ENCODE results near the gene CALR3.
"Not testable (repeated sequence)": the region's sequence is repeated elsewhere in the genome, so short reads cannot be mapped to it uniquely, and the experiment has no call there.

Gene CALR3

DNA sequence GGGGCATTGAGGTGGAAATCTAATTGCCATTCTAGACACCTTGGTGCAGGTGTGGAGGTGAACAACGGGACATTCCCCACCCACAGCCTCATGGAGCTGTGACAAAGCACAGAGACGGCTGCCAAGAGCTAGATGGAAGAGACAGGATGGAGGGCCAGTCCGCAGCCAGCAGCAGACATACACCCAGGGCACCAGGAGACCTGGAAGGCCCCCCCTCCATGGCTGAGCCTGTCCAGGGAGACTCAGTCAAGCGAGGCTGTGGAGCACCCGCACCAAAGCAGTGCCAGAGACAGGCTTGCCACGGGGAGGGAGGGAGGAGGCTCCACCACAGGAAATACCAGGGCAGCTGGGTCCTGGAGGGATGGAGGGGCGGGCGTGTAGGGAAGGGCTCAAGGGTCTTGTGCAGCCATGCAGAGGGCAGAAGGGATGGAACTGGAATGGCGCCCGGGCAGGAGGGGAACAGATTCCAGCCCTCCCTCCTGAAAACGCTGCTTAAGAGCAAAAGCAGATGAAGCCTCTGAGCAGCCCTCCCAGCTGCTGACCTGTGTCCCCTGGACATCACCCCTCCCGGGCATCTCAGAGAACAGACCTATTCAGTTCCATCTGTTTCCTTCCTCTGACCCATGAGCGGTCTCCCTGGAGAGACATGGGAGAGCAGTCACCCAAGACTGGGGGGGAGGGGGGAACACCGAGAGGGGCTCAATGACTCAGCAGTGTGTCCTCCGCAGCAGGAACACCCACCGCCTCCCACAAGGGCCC lies 38.6 kb downstream of the CALR3 start:
- TF ChIP-seq, protein P1, sequence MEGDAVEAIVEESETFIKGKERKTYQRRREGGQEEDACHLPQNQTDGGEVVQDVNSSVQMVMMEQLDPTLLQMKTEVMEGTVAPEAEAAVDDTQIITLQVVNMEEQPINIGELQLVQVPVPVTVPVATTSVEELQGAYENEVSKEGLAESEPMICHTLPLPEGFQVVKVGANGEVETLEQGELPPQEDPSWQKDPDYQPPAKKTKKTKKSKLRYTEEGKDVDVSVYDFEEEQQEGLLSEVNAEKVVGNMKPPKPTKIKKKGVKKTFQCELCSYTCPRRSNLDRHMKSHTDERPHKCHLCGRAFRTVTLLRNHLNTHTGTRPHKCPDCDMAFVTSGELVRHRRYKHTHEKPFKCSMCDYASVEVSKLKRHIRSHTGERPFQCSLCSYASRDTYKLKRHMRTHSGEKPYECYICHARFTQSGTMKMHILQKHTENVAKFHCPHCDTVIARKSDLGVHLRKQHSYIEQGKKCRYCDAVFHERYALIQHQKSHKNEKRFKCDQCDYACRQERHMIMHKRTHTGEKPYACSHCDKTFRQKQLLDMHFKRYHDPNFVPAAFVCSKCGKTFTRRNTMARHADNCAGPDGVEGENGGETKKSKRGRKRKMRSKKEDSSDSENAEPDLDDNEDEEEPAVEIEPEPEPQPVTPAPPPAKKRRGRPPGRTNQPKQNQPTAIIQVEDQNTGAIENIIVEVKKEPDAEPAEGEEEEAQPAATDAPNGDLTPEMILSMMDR (conservative IDR thresholded peaks at IDR 0.05), result no peak
- peak overlapping the region; percentile 41; the same call in 1 of the 2 replicates for H3K27ac ChIP-seq

DNA sequence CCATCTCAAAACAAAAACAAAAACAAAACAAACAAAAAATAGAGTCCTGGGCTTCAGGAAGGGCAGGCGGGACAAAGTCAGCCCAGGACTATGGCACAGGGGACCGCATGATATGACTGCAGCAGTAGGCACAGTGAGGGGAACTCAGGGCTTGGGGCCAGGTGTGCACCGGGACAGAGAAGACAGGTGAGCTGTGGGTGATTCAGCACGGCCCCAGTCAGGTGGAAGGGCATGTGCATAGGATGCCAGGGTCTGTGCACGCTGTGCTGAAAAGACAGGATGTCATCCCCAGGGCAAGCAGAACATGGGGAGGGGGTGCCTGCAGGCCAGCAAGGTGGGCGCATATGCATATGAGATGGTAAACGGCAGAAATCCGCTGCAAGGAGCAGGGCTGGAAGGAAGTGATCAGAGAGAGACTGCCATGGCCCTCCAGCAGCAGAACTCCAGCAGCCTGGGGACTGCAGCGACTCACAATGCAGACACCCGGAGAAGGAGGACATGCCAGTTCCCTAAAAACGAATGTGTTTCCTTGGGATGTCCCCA lies 39.2 kb downstream of the CALR3 start:
- peak overlapping the region; percentile 41 for H3K27ac ChIP-seq
- TF ChIP-seq, protein P1 (conservative IDR thresholded peaks at IDR 0.05), result no peak

- TF ChIP-seq, protein P1 (conservative IDR thresholded peaks at IDR 0.05), result no peak
- H3K27ac ChIP-seq, result no peak overlapping the region
These were observed 40.5 kb downstream of the CALR3 start for GRCh38 chr19:16455489-16455888.

GRCh38 chr19:16454351-16454918 lies 41.5 kb downstream of the CALR3 start:
- TF ChIP-seq, protein P1 (conservative IDR thresholded peaks at IDR 0.05), result no peak
- peak overlapping the region; percentile 19 for H3K27ac ChIP-seq

DNA sequence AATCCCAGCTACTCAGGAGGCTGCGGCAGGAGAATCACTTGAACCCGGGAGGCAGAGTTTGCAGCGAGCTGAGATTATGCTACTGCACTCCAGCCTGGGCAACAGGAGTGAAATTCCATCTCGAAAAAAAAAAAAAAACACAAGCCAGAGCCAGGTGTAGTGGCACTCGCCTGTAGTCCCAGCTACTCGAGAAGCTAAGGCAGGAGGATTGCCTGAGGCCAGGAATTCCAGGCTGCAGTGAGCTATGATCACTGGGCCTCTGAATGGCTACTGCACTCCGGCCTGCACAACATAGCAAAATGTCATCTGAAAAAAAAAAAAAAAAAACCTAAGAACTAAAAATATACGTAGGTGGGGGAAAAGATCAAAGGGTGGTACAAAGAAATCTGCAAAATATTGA lies 43.6 kb downstream of the CALR3 start:
- H3K27ac ChIP-seq, result no peak overlapping the region
- TF ChIP-seq, protein P1 (conservative IDR thresholded peaks at IDR 0.05), result no peak

DNA sequence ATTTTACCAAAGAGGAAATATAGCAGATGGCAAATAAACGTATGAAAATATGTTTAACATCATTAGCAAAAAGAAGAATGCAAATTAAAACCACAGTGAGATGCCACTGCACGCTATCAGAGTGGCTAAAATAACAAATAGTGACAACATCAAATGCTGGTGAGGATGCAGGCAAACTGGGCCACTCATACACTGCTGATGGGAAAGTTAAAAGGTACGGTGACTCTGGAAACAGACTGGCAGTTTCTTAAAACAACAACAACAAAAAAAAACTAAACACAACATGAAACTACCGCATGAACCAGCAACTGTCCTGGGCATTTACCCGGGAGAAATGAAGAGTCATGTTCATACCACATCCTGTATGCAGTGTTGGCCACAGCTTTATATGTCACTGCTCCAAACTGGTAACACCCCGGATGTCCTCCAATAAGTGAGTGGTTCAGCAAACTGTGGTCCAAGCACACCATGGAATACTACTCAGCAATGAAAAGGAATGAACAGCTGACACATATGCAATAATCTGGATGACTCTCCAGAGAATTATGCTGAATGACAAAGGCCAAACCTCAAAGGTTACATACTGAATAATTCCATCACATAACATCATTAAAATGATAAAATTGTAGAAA lies 46.5 kb downstream of the CALR3 start:
- no peak overlapping the region for H3K27ac ChIP-seq
- TF ChIP-seq, protein P1 (conservative IDR thresholded peaks at IDR 0.05), result no peak

DNA sequence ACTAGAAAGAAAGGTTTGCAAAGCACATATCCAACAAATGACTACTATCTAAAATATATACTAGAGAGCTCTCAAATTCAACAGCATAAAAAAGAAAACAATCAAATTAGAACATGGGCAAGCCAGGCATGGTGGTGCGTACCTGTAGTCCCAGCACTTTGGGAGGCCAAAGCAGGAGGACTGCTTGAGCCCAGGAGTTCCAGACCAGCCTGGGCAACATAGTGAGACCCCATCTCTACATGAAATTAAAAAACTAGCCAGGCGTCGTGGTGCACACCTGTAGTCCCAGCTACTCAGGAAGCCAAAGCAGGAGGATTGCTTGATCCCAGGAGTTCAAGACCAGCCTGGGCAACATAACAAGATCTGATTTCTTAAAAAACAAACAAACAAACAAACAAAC lies 47.1 kb downstream of the CALR3 start:
- not testable (repeated sequence) for H3K27ac ChIP-seq

All from VCaP (cell line).